ENCODE results near the gene NLRC5.

DNA sequence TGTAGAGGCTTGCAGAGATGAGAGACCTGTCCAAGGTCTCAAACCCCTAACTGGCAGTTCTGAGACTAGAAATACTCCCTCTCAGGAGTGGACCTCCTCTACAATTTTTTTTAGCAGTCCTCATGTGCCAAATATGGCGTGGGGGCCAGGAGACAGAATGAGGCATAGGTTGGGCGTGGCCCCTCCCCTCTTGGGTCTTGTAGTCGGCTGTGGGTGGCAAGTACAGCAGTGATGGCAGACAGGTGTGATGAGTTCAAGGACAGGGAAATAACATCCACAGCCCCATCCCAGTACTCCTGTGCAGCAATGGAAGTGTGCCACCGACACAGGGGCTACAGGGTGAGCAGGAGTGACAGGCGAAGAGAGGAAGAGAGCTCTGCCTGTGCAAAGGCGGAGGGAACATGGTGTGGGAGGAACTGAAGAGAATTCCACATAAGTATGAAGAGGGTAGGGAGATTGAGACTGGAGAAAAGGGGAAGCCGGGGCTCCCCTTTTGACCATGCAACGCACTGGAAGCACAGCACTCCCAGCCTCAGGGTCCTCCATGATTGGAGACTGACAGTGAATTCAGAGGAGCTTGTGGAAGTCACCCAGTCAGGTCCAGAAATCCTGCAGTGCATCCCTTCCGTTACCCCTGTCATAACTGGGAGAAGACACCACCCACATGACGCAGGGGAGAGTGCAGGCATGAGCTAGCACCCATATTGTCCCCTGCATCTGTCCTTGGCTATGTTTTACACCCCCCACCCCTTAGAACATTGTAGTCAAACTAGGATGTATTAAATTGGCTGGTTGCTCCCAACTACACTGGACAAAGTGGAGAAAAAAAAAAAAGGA lies 42.4 kb upstream of the NLRC5 start:
- no peak for TF ChIP-seq EZH2 (IDR thresholded peaks at IDR 0.05; ENCODE audit: low read length, unreplicated experiment)
- no peak for TF ChIP-seq CTCF (conservative IDR thresholded peaks at IDR 0.05; ENCODE audit: low read depth, low read length)
